OCI-LY7 (cell line): Measurements from ENCODE around the gene LRRC74A. TPM values are rescaled to one million over a fixed set of nuclear protein-coding genes. Genes with fewer than 3 reads are reported as not detected.
A peak's percentile ranks its signal among the peaks of the same experiment; 100 is the strongest.

Source experiments
- BruUV-seq: library from RNA; stranded (reverse); fragments of 400-500 nt; replicated peaks from 2 replicates; lab custom pipeline; 2021; lab: Mats Ljungman, UMichigan
- CTCF ChIA-PET: fragments of 300-600 bp; sonication (Branson Sonifier 250); formaldehyde crosslinking; loops from one replicate; lab custom pipeline; 2022; ENCODE audit warnings: antibody characterized with exemption; ENCODE audit not compliant: unreplicated experiment; lab: Charles Lee
- POLR2A ChIA-PET: fragments of 300-600 bp; sonication (Branson Sonifier 250); formaldehyde crosslinking; loops from one replicate; lab custom pipeline; 2022; ENCODE audit warnings: antibody characterized with exemption; lab: Charles Lee
- DNase-seq: peaks from one replicate; pipeline ENCODE4 v3.0.0-alpha.2; 2015; ENCODE audit warnings: low spot score
- H2AFZ ChIP-seq: fragments of 200-600 bp; sonication (generic), shearing (Covaris generic); 2 replicates; pipeline ENCODE4 v1.6.1; 2014; ENCODE audit warnings: mild to moderate bottlenecking, antibody characterized with exemption, low read length, moderate library complexity
- H3K27ac ChIP-seq: fragments of 200-600 bp; sonication (generic); 2 replicates; pipeline ENCODE4 v1.5.1; 2014; ENCODE audit warnings: mixed run types, low read depth, mild to moderate bottlenecking, moderate library complexity, low read length, inconsistent platforms; ENCODE audit not compliant: poor library complexity, severe bottlenecking
- H3K36me3 ChIP-seq: fragments of 200-600 bp; sonication (generic); 2 replicates; pipeline ENCODE4 v1.6.1; 2014; ENCODE audit warnings: mild to moderate bottlenecking, antibody characterized with exemption, low read length, moderate library complexity, mixed read lengths; ENCODE audit not compliant: insufficient read depth
- H3K4me1 ChIP-seq: fragments of 200-600 bp; sonication (generic); 2 replicates; pipeline ENCODE4 v1.5.1; 2014; ENCODE audit warnings: mild to moderate bottlenecking, low read length; ENCODE audit not compliant: insufficient read depth, poor library complexity, severe bottlenecking
- H3K4me2 ChIP-seq: fragments of 200-600 bp; sonication (generic); 2 replicates; pipeline ENCODE4 v1.6.1; 2014; ENCODE audit warnings: mild to moderate bottlenecking, low read length
- H3K4me3 ChIP-seq: fragments of 200-600 bp; sonication (generic); 2 replicates; pipeline ENCODE4 v1.5.1; 2014; ENCODE audit warnings: mild to moderate bottlenecking, low read depth, low read length; ENCODE audit not compliant: poor library complexity, severe bottlenecking
- H3K79me2 ChIP-seq: fragments of 200-600 bp; sonication (generic); 2 replicates; pipeline ENCODE4 v1.6.1; 2016; ENCODE audit warnings: low read depth, mild to moderate bottlenecking, low read length, moderate library complexity, mixed read lengths; ENCODE audit not compliant: insufficient read depth
- H3K9me2 ChIP-seq: fragments of 200-600 bp; sonication (generic); 2 replicates; pipeline ENCODE4 v1.6.1; 2016; ENCODE audit warnings: mild to moderate bottlenecking, low read length, mixed read lengths; ENCODE audit not compliant: insufficient read depth
- H3K9me3 ChIP-seq: fragments of 200-600 bp; sonication (generic); 2 replicates; pipeline ENCODE4 v1.6.1; 2014; ENCODE audit warnings: mild to moderate bottlenecking, mixed run types, low read length, mixed read lengths
- H4K20me1 ChIP-seq: fragments of 200-600 bp; sonication (generic); 2 replicates; pipeline ENCODE4 v1.6.1; 2014; ENCODE audit warnings: mild to moderate bottlenecking, antibody characterized with exemption, low read length, moderate library complexity, mixed read lengths; ENCODE audit not compliant: insufficient read depth
- CTCF ChIP-seq: fragments of 200-600 bp; sonication (generic); conservative IDR thresholded peaks from 2 replicates; pipeline ENCODE4 v1.5.1; 2014; ENCODE audit warnings: mild to moderate bottlenecking, antibody characterized with exemption, low read length, moderate library complexity, mixed read lengths
- EZH2phosphoT487 ChIP-seq: fragments of 200-600 bp; sonication (generic); IDR thresholded peaks from 2 replicates; pipeline ENCODE4 v1.6.1; 2018; ENCODE audit warnings: low read depth, borderline replicate concordance, mild to moderate bottlenecking, mixed run types, antibody characterized with exemption, low read length, moderate library complexity, mixed read lengths
- intact Hi-C: fragments of 100-400 bp; cut with micrococcal nuclease; formaldehyde crosslinking; loops from one replicate; pipeline ENCODE4 v1.10.0; 2022; ENCODE audit not compliant: unreplicated experiment
- total RNA-seq, 2 experiments: library from RNA; depleted of rRNA in 1 of 2; stranded (reverse); fragments of >200 nt in 1 of 2; shearing (Covaris generic) in 1 of 2; gene quantifications; 2 replicates each; pipeline ENCODE4 v1.2.3, GENCODE V29; 2014 to 2022

LRRC74A gene
- total RNA-seq, 2 experiments from 2014 or later: not detected

- CTCF ChIA-PET: interaction anchor here (1.0 kb wide), 1 partner anchor 44 kb away, joined by 4 read pairs; no protein-coding TSS in a partner anchor
- POLR2A ChIA-PET: no interaction called here
- DNase-seq: no peak
- intact Hi-C loops: loop anchor here (10.0 kb wide), 1 partner anchor 285 kb away; no protein-coding TSS in a partner anchor
- no peaks in the 10 kb centered on the region for H3K4me1 ChIP-seq
- no TSS peak for BruUV-seq
- H3K79me2 ChIP-seq: no peaks in the 10 kb centered on the region
- no peaks in the 10 kb centered on the region for H3K9me3 ChIP-seq
- no peak overlapping the region for H3K4me2 ChIP-seq
- H3K4me3 ChIP-seq: no peak overlapping the region
- no peaks in the 10 kb centered on the region for H4K20me1 ChIP-seq
- no peaks in the 10 kb centered on the region for H3K9me2 ChIP-seq
- TF ChIP-seq CTCF: no peak
- no peak for TF ChIP-seq EZH2phosphoT487
- no peak overlapping the region for H2AFZ ChIP-seq
- H3K36me3 ChIP-seq: no peaks in the 10 kb centered on the region
- no peak overlapping the region for H3K27ac ChIP-seq
Observed at GRCh38 chr14:76870166-76870565, 44.0 kb downstream of the LRRC74A start.

GRCh38 chr14:76872796-76873432, 46.7 kb downstream of the LRRC74A start:
- POLR2A ChIA-PET: interaction anchor here (0.7 kb wide), 1 partner anchor 33 kb away, joined by 3 read pairs; no protein-coding TSS in a partner anchor
- no peak overlapping the region for H3K4me3 ChIP-seq
- H3K27ac ChIP-seq: no peak overlapping the region
- CTCF ChIA-PET: interaction anchor here (0.5 to 1.2 kb wide), 2 partner anchors 198 to 357 kb away, joined by 3 to 12 read pairs; no protein-coding TSS in a partner anchor
- DNase-seq: peak; percentile 64
- H4K20me1 ChIP-seq: no peaks in the 10 kb centered on the region
- no peaks in the 10 kb centered on the region for H3K79me2 ChIP-seq
- no peak overlapping the region for H2AFZ ChIP-seq
- no peaks in the 10 kb centered on the region for H3K4me1 ChIP-seq
- H3K9me3 ChIP-seq: no peaks in the 10 kb centered on the region
- no peak overlapping the region for H3K4me2 ChIP-seq
- no peak for TF ChIP-seq EZH2phosphoT487
- TF ChIP-seq CTCF: peak; percentile 91
- no TSS peak for BruUV-seq
- intact Hi-C loops: loop anchor here (1.0 to 10.0 kb wide), 2 partner anchors 180 to 282 kb away; no protein-coding TSS in a partner anchor
- H3K9me2 ChIP-seq: no peaks in the 10 kb centered on the region
- no peaks in the 10 kb centered on the region for H3K36me3 ChIP-seq

- ChIA-PET POLR2A (interaction anchor here (0.6 to 0.7 kb wide), 2 partner anchors 44 to 71 kb away, joined by 4 read pairs; no protein-coding TSS in a partner anchor), CTCF (interaction anchor here (2.0 to 3.4 kb wide), 2 partner anchors 194 to 195 kb away, joined by 10 to 15 read pairs; no protein-coding TSS in a partner anchor)
- Histone ChIP-seq H3K9me3 (no peaks in the 10 kb centered on the region), H4K20me1 (no peaks in the 10 kb centered on the region), H3K27ac (no peak overlapping the region), H2AFZ (no peak overlapping the region), H3K4me2 (no peak overlapping the region), H3K79me2 (no peaks in the 10 kb centered on the region), H3K9me2 (no peaks in the 10 kb centered on the region), H3K4me1 (no peaks in the 10 kb centered on the region), H3K4me3 (no peak overlapping the region), H3K36me3 (no peaks in the 10 kb centered on the region)
- intact Hi-C loops: loop anchor here (10.0 kb wide), 1 partner anchor 280 kb away; no protein-coding TSS in a partner anchor
- TF ChIP-seq EZH2phosphoT487 (no peak), CTCF (no peak)
- no peak for DNase-seq
- BruUV-seq: no TSS peak
Observed at GRCh38 chr14:76874734-76875133, 48.5 kb downstream of the LRRC74A start.
